H1 (cell line): ENCODE results near the gene TBCEL. TPM values are rescaled to one million over a fixed set of nuclear protein-coding genes. Genes with fewer than 3 reads are reported as not detected.

Experiments
- CHD7 ChIP-seq: fragments of 300-600 bp; sonication (generic); IDR thresholded peaks from 2 replicates; pipeline ENCODE4 v1.7.1; 2012; ENCODE audit warnings: low read length, moderate library complexity, mild to moderate bottlenecking, inconsistent platforms; ENCODE audit not compliant: insufficient replicate concordance
- HDAC6 ChIP-seq: IDR thresholded peaks from one replicate; pipeline ENCODE4 v1.7.1; 2012; ENCODE audit warnings: low read depth, mild to moderate bottlenecking, inconsistent platforms, low read length, moderate library complexity
- JUND ChIP-seq: IDR thresholded peaks from 2 replicates; pipeline ENCODE4 v1.6.1; 2011; ENCODE audit warnings: mild to moderate bottlenecking, improper control_type of control experiment, low read length
- SP4 ChIP-seq: IDR thresholded peaks from 2 replicates; pipeline ENCODE4 v1.6.1; 2012; ENCODE audit warnings: low read length, inconsistent platforms
- polyA plus RNA-seq, 7 experiments: library from polyadenylated mRNA; depleted of rRNA in 3 of 7; stranded (reverse) in 5 of 7; unstranded in 2 of 7; fragments of >200 nt in 5 of 7; fragments of 200-250 nt in 2 of 7; gene quantifications; 1 replicate in 5 of 7; 2 replicates in 1 of 7; 4 replicates in 1 of 7; pipeline versions ENCODE4 v1.2.1 to v1.2.3, GENCODE V29; 2011 to 2013; ENCODE audit warnings: missing spikeins in 2 of 7, mixed read lengths in 2 of 7
- total RNA-seq: library from RNA; stranded (reverse); fragmentation: NEBNext Ultra II Directional; extraction: Animal tissue kit (Norgen Biotek cat#: 25700); gene quantifications from 2 replicates; pipeline ENCODE4 v1.2.1, GENCODE V29; 2021

TBCEL gene
- total and polyA plus RNA-seq, 2 of the 8 experiments (the other 6 are each of a cell fraction or from before 2014, with no cell fraction given): 3.9 to 16.0 TPM

- TF ChIP-seq CHD7 (no peak), SP4 (no peak), HDAC6 (no peak), JUND (no peak)
Measured at GRCh38 chr11:121113611-121114010, 89.7 kb downstream of the TBCEL start (continued).
